A549 treated with DMSO at 1 μM for 4 hours (cell line): ENCODE results near the gene CCHCR1. TPM values are rescaled to one million over a fixed set of nuclear protein-coding genes. Genes with fewer than 3 reads are reported as not detected.

ENCODE experiments used
- total RNA-seq: library from RNA; stranded (reverse); fragments of 200-300 nt; extraction: Qiagen RNA extraction; gene quantifications from 5 replicates; pipeline ENCODE4 v1.2.3, GENCODE V29; 2022; ENCODE audit warnings: low read depth

CCHCR1 gene
- total RNA-seq = 5.7 to 8.3 TPM (median 6.8 TPM) in 5 replicates

GRCh38 chr6:31157513-31158139 is at the start of gene CCHCR1:
Gene CCHCR1 (minus strand): TSS chr6:31157802. CDS start chr6:31157600, 202 bp downstream.

GRCh38 chr6:31170600-31170881 is 12.9 kb upstream of the CCHCR1 start, which contains the start of gene POU5F1:
Gene POU5F1 (minus strand): TSS chr6:31170682. CDS start chr6:31170620, 62 bp downstream.

GRCh38 chr6:31158140-31158862 is 699 bp upstream of the CCHCR1 start, which contains the start of gene TCF19:
Gene TCF19 (plus strand): TSS chr6:31158589. CDS start chr6:31159470, 881 bp downstream.

GRCh38 chr6:31138982-31139381 is 18.6 kb downstream of the CCHCR1 start, which contains the start of gene PSORS1C2:
Gene PSORS1C2 (minus strand): TSS chr6:31139066. CDS start chr6:31139026, 40 bp downstream.

GRCh38 chr6:31120151-31120915 is 37.3 kb downstream of the CCHCR1 start, which contains the start of gene CDSN:
Gene CDSN (minus strand): TSS chr6:31120446. CDS start chr6:31120419, 27 bp downstream.

GRCh38 chr6:31114541-31114878 is 43.1 kb downstream of the CCHCR1 start, which contains the start of gene PSORS1C1:
Gene PSORS1C1 (plus strand): TSS chr6:31114800. CDS start chr6:31129633, 14,833 bp downstream.

GRCh38 chr6:31112478-31112877 is 45.1 kb downstream of the CCHCR1 start, which contains the start of gene C6orf15:
Gene C6orf15 (minus strand): TSS chr6:31112575. CDS start chr6:31112555, 20 bp downstream.

Other genes with a start within 250 kb of the CCHCR1 start
- 17.6 to 20.8 TPM (median 18.6 TPM) in 5 replicates for gene GTF2H4, start 249.6 kb downstream of the CCHCR1 start, total RNA-seq
- 10.3 to 14.0 TPM (median 12.2 TPM) in 5 replicates for gene VARS2, start 243.6 kb downstream of the CCHCR1 start, total RNA-seq
- gene SFTA2, start 225.6 kb downstream of the CCHCR1 start, total RNA-seq = not detected in 5 replicates
- gene MUCL3, start 216.8 kb downstream of the CCHCR1 start, total RNA-seq = 0.02 to 0.05 TPM (median 0.03 TPM) in 3 of 5 replicates, not detected in the others
- not detected in 5 replicates for gene MUC21, start 174.1 kb downstream of the CCHCR1 start, total RNA-seq
- 0.01 to 0.02 TPM (median 0.02 TPM) in 3 of 5 replicates, not detected in the others for gene MUC22, start 147.3 kb downstream of the CCHCR1 start, total RNA-seq
- not detected in 5 replicates for gene C6orf15, start 45.2 kb downstream of the CCHCR1 start, total RNA-seq
- 3.1 to 5.8 TPM (median 5.5 TPM) in 5 replicates for gene PSORS1C1, start 43.0 kb downstream of the CCHCR1 start, total RNA-seq
- gene CDSN, start 37.4 kb downstream of the CCHCR1 start, total RNA-seq = not detected in 5 replicates
- not detected in 5 replicates for gene PSORS1C2, start 18.7 kb downstream of the CCHCR1 start, total RNA-seq
- gene TCF19, start 787 bp upstream of the CCHCR1 start, total RNA-seq = 13.2 to 16.2 TPM (median 14.4 TPM) in 5 replicates
- gene POU5F1, start 12.9 kb upstream of the CCHCR1 start, total RNA-seq = 2.5 to 4.6 TPM (median 3.8 TPM) in 5 replicates
- gene HLA-C, start 114.3 kb upstream of the CCHCR1 start, total RNA-seq = 46.3 to 54.1 TPM (median 48.3 TPM) in 5 replicates
- gene HLA-B, start 199.4 kb upstream of the CCHCR1 start, total RNA-seq = 22.4 to 31.2 TPM (median 26.4 TPM) in 5 replicates
- gene MICA, start 245.8 kb upstream of the CCHCR1 start, total RNA-seq = 26.7 to 28.7 TPM (median 27.5 TPM) in 5 replicates